Activated CD4-positive, CD25-positive, alpha-beta regulatory T cell (primary cell): ENCODE results near the gene SLC6A11.

Source experiments
- DNase-seq, 4 experiments: peaks; one replicate each; lab custom pipeline; 2025; lab: John Stamatoyannopoulos, UW

The SLC6A11 gene

DNA sequence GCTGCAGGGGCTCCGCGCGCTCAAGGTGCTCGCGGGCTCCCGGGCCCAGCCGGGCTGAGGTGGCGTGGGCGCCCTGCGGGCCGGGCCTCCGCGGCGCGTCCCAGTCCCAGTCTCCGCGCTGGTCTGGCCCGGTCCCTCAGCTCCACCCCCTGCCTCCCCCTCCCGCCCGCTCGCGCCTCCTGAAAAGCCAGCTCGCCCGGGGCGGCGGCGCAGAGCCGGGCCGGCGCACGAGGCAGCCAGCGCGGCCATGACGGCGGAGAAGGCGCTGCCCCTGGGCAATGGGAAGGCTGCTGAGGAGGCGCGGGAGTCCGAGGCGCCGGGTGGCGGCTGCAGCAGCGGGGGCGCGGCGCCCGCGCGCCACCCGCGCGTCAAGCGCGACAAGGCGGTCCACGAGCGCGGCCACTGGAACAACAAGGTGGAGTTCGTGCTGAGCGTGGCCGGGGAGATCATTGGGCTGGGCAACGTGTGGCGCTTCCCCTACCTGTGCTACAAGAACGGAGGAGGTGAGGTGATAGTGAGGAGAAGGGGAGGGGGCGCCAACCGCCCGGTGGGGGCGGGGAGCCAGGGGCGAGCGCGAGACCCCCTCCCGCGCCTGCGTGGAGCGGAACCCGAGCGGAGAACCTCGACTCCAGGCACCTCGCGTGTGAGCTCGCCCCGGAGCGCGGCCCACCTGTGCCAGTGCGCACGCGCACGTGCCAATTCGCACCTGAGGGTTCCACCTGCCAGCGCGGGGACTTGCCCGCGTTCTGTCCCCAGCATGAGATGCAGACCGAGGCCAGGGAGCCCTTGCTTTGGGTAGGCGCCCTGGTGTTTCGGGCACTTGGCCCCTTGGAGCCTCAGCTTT, at the start of gene SLC6A11:
SLC6A11 (plus strand) TSS at position 210 of the 844 bp plus-strand sequence; CDS start at position 248, 38 bp downstream.
- DNase-seq: no peak

DNA sequence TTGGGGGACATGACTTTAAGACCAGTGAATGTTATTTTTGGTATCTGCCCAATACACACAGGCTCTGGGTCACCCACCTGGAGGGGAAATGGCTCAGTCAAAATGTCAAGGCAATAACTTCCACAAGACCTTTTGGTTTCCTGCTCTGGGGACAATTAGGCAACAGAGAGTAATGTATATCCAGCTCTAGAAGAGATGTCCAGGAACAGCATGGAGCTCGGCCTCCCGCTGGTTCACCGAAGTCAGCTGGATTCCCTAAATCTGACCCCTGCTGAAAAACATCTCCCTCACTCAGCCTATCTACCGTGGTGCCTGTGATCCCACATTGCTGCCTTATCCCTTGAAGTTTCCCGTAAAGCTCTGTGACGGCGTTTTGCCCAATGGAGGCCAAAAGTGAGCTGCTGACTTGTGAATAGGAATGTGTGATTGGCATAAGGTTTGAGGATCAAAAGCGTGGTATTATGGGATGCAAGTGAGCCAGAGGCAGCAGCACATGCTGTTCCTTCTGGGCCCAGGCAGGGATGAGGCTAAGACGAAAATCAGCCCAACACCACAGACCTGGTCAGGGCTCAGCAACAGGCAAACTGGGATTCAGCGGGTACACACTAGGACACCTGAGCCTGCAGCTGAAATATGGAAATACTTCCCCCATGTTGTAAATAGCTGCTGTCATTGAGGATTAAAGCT, 47.2 kb upstream of the SLC6A11 start:
- DNase-seq: no peak

DNA sequence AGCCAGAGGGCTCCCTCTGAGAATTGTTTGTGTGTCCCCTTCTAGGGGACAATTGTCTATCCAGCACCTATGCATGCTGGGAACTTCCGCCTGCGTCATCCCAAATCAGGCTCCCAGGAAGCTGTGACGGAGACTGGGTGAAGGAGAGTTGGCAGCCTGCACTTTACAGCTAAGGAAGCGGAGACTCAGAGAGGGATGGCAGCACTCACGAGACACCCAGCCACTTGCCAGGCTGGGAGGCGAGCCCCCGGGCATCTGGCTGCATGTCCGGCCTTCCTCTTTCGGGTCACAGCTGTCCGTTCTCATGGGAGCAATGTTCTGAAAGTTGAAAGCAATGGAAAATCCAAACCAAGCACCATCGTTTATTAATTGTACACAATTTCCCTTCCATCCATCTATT, 45.5 kb upstream of the SLC6A11 start:
- DNase-seq: no peak

DNA sequence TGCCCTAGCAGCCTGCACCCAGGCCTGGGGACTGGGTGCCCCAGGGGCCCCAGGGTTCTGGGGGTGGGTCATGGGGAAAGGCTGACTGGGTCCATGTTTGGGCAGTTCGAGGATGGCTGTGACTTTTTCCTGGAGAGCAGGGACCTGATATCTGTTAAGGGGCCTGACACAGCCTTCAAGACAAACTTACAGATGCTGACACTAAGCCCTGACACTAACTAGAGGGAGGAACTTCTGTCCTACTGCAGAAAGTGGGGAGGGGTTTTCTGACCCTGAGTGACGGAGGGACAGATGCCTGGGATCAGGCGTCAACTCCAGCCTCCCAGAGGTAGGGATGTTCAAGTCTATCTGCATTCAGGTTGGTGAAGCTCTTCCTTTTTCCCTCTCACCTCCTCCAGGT, 45.0 kb upstream of the SLC6A11 start:
- DNase-seq: no peak

DNA sequence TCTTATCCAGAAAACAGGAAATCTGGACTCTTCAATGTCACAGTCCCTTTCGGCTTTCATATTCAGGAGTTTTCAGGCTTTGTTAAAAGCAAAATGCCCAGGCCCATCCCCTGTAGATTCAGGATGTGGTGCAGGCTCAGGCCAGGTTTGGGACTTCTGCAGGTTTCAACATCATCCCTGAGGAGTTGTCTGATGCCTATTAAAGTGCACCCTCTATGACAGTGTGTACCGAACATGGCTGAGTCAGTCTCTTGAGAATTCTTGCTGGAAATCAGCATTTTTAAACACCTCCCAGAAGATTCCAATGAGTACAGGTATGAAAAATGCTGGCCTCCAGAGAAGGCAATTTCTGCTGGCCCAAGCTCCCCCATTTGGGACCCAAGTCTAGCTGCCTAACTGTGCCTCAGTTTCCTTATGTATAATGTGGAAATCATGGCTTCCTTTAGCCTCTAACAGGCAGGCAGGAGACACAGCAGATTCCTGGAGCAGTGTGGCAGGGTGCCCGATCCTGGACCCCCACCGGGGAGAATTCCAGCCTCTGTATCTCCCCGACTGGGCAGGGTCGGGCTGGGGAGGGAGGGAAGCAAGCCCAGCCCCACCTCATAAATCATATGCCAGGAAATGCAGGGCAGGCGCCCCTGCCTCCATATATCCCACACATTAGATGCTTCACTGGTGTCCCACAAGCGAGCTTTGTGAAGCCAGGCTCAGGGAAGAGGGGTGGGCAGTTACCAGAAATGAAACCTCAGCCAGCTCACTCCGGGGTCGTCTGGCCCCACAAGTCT, 44.4 kb upstream of the SLC6A11 start:
- DNase-seq: no peak

DNA sequence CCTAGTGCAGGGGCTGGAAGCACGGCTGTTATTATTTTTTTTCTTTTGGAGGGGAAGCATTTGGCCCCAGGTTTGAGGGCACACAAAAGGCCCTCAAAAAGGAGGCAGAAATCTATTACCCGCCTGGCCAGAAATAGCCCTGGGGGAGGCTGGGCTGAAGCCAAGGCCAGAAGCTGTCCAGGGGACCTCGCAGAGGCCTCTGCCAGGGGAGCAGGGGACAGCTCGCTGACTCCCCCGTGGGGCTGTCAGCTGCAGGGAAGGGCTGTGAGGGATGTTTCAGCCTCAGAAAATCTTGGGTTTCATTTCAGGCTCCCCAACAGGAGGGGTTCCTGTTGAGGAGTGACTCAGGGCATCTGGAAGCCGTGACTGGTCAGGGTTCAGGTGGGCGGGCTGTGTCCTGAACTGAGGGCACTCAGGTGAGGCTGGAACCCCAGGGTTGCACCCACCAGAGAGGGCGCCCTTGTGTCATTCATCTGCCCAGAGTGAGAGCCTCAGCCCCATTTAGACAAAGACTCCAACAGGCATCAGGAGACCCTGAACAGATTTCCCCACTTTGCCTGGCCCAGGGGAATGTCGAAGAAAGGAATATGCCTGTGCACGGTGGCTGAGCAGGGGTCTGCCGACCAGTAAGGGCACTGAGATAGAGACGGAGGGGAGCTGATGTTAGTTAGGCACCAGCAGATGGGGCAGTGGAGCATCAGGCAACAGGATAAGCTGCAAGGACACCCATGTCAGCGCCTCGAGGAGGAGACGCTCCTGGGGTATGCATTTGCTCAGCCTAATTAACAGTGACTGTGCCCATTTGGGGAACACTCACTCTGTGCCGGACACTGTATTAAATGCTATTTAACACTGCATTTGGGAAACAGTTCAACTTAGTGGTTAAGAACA, 43.5 kb upstream of the SLC6A11 start:
- DNase-seq: no peak

DNA sequence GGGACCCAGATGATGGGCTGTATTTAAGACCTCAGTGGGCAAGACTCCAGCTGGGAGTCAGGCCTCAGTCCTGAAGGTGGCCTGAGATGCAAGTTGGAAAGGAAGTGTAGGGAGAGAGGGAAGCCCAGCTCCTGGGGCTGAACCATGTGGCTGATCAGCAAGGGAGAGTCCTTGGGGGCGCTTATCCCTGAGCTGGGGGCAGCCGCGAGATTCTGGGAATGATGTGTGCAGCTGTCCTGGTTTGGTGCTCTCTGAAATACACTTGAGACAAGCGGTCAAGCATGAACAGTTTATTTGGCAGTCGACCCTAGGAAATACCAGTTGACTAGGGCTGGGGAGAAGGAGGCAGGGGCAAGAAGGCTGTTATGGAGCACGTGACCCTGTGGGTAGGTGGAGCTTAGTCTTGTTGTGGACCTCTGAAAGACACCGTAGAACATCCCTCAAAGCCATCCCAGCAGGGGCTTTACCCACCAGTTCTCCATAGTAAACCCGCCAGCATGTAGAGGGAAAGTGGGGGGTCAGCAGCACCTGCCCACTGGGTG, 41.8 kb upstream of the SLC6A11 start:
- no peak for DNase-seq

DNA sequence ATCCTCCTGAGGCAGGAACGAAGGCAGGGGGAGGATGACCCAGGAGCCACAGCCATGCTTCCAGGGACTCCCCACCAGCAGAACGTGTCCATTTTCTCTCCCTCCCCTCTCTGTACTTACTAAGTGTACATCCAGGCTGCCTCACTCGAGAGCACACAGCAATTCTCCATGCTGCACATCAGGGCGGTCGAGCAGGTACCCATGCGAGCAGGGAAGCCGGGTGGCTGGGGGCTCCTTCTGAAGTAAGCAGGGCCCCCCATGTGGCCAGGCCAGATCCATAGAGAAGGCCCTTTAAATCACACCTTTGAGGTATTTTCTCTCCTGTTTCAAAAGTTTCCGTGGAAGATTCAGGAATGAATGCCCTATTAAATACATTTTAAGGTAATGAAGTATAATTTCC, 41.2 kb upstream of the SLC6A11 start:
- DNase-seq: no peak

DNA sequence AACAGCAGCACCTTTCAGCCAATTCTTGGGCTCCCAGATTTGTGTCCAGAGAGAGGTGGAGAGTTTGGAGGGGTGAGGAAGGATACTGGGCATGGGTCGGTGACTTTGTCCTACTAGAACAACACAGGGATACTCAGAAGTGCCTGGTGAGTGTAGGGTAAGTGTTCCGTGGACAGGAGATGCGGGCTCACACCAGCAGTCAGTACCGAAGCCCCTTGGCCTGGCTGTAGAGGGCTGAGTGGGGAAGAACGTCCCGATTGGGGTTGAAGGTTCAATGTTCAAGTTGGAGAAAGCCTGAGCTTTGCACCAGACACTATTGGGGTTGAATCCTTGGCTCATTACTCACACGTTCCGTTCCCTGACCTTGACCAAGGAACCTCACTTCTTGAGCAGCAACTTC, 40.8 kb upstream of the SLC6A11 start:
- DNase-seq: no peak

DNA sequence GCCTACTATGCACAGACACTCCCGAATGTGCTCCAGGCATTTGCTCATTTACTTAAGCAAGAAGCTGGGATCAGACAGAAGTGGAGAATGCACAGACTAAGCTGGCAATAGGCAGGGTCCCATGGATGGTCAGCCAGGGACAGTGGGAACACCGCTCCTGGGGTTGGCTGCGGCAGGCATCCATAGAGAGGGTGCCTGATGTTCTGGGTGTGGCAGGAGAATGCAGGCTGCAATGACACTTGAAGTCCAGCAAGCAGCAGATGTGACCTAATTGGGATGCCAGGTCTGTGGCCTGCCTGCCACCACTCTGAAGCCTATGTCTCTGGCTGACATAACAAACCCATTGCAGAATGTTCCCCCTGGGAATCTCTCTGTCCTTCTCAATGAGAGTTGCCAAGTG, 40.2 kb upstream of the SLC6A11 start:
- DNase-seq: no peak

DNA sequence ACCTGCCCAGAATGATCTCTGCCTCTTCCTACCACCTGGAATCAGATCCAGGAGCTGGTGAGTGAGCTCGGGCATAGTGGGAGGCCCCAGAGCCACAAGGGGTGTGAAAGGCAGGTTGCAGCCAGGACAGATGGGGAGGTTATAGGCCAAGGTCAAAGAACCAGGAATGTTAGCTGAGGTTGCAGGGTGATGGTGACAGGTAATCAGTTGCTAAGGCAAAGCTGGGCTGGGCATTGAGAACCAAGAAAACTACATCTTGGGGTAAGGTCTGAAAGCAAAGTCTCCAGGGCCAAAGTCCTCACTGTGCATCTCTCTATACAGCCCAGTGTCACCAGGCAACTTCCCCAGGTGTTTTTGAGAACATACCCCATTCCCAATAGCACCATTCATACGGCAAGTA, 38.4 kb upstream of the SLC6A11 start:
- DNase-seq: no peak

DNA sequence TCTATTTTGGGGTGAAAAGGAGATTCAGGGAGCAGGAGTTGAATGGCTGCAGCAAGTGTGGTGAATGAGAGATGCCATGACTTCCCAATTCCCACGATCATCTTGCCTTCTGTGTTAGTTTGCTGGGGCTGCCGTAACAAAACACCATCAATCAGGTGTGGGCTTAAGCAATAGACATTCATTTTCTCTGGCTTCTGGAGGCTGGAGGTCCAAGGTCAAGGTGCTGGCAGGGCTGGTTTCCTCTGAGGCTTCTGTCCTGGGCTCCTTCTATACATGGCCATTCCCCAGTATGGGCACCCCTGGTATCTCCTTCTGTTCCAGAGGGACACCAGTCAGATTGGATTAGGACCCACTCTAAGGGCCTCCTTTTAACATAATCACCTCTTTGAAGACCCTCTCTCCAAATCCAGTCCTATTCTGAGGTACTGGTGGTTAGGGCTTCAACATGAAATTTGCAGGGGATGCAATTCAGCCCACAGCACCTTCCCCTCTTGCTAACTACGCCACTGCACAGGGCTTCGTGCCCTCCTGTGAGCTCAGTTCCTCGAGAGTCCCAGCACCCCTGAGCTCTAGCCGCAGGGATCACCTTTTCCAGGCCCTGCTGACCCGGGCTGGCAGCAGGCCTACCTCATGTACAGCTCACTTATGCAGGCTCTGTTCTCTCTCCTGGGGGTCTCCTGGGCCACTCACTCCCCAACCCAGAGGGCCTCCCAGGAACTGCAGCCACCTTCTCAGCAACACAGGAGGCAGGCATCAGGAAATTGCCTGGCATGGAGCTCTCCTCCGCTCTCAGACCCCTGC, 37.3 kb upstream of the SLC6A11 start:
- DNase-seq: no peak

DNA sequence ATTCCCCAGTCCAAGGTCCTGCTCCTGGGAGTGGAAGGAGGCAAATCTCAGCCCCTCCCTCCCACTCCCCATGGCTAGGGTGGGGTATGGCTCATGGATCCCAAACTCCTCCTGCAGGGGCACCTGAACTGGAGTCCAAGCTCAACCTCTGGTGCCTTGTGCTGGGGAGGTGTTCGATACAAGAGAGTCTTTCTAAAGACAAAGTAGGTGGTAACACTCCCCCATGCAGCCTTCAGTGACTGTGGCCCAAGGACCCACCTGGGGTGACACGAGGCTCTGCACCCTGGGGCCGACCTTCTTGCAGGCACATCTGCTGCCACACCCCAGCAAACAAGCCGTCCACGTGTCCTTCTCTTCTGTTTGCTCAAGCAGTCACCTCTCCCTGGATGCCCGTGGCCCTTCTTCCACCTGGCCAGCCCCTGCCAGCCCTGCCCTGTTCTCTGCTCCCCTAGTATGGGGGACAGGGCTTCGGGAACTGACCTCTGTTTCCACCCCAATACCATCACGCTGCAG, 36.7 kb upstream of the SLC6A11 start:
- DNase-seq: no peak

DNA sequence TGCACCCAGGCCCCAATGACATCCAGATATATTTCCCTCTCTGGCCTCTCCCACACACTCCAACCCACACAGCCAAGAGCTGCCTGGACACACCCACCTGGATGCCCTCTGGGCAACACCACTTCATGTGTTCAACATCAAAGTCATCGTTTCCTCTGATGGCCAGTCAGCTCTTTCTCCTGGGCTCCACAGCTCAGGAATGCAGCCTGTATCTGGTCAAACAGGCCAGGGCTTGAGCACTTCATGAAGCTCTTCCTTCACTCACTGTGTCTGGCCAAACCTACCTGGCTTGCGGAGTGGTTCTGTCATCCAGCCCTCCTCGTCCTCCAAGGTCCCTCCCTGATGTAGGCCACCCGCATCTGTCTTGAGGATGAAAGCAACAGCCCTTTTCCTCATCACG, 35.8 kb upstream of the SLC6A11 start:
- DNase-seq: no peak

DNA sequence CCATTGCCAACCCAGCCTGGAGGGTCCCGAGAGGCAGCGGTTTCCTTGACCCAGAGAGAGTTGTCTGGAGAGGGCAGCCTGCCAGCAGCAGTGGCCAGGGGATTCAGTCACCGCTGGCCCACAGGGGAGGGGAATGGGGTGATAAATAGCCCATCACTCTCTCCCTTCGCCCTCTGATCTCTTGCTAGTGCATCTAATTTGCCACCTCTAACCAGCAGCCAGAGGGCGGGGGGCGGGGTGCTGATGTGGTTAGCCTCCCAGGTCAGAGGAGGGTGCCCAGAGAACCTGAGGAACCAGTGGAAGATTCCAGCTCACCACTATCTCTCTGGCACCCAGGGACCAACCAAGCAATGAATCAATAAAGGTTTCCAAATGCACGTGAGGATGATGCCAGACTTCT, 35.1 kb upstream of the SLC6A11 start:
- no peak for DNase-seq

DNA sequence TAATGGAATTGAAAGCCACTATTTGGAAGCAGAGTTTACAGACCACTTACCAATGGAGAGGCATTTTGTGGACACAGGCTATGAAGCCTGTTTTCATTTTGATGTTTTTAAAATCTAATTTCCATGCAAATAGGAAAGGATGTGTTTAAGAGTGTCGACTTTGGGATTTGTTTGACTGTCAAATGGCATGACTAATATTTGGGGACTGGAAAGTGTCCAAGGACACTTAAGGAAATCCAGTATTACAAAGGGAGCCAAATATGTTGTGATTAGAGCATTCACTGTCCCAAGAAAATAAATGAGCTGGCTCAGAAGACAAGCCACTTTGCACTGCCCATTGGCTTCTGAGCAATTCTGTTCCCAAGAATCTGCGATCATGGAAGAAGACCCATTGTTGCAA, 34.0 kb upstream of the SLC6A11 start:
- DNase-seq: no peak

DNA sequence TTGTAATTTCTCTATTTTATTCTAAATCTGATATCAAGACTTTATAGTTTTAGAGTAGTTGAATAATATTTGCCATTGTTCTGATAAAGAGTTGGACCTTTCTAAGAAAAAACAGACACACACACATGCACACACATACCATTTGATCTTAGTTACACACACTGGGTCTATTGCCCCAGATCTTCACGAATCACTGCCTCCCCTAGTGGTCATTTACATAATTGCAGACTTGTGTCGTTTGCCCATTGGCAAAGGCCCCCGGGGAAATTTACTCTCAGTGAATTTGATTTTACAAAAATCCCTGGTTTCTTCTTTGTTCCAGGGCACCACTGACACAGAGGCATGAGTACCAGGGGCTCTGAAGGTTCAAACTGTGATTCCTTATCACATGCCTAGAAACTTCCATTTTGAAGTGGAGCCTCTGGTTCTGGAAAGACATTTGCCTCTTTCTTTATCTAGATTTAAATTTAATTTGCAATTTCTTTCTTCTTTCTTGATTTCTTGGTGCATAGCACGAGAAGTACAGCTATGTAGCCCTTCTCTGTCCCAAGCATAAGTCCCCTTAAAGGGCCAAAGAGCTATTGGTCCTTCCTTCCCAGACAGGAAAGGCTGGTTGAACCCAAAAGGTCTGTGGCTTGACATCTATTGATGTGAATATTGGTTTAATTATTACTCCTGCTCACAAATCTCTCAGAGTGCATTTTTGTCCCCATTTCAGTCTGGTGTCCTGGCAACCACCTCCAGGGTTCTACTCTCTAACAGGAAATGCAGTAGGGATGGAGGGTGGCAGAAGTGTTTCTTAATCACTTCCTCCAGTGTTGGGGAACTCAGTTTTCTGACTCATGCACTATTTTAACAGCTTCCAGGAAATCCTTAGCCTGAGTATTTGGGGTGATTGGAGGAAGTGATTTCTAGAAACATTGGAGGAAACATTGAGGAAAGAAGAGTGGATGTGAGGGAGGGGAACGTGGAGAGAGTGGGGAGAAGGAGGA, 32.4 kb upstream of the SLC6A11 start:
- DNase-seq: peak in 1 of 4 experiments; percentile 6

DNA sequence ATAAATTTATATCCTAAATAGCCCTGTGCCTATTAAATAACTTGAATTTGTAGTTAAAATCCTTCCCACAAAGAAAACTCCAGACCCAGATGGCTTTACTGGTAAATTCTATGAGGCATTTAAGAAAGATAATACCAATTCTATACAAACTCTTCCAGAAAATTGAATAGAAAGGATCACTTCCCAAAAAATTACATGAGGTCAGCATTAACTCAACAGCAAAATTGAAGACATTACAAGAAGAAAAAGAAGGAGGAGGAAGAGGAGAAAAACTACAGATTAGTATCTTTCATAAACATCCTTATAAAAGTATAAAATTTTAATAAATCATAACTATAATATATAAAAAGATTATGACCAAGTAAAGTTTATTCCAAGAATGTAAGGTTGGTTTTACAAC, 29.4 kb upstream of the SLC6A11 start:
- no peak for DNase-seq

DNA sequence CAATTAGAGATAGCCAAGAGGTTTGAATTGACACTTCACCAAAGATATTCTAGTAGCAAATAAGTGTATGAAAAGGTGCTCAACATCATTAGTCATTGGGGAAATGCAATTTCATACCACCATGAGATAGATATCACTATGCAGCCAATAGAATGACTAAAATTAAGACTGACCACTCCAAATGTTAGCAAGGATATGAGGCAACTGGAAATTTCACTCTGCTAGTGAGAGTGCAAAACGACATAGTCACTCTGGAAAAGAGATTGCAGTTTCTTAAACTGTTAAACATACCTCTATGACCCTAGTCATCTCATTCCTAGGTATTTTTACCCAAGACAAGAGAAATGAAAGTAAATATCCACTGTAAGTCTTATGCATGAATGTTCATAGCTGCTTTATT, 27.6 kb upstream of the SLC6A11 start:
- DNase-seq: no peak
